HG02852 (cell line): Measurements from ENCODE around the gene COMMD10.
"Not testable (repeated sequence)": the region's sequence is repeated elsewhere in the genome, so short reads cannot be mapped to it uniquely, and the experiment has no call there.

Experiments used
- ATAC-seq: cut with Tn5 transposase; IDR thresholded peaks from one replicate; pipeline ENCODE4 v1.9.1; 2021; ENCODE audit warnings: mild to moderate bottlenecking, moderate library complexity; ENCODE audit not compliant: unreplicated experiment

The COMMD10 gene

GRCh38 chr5:116084871-116085715 is at the start of gene COMMD10:
Gene COMMD10 (plus strand): TSS chr5:116085025.
- peak; percentile 90 for ATAC-seq

- no peak for ATAC-seq
Observed at GRCh38 chr5:116035123-116035522, 49.7 kb upstream of the COMMD10 start.

- ATAC-seq, result no peak
Observed at GRCh38 chr5:116037236-116037822, 47.5 kb upstream of the COMMD10 start.

- peak; percentile 90 for ATAC-seq
Observed at GRCh38 chr5:116038817-116039216, 46.0 kb upstream of the COMMD10 start.

GRCh38 chr5:116042375-116042774 is 42.5 kb upstream of the COMMD10 start:
- ATAC-seq, result no peak

- ATAC-seq, result no peak
Observed at GRCh38 chr5:116044073-116044472, 40.8 kb upstream of the COMMD10 start.

- no peak for ATAC-seq
Observed at GRCh38 chr5:116045821-116046220, 39.0 kb upstream of the COMMD10 start.

GRCh38 chr5:116046261-116046660 is 38.6 kb upstream of the COMMD10 start:
- no peak for ATAC-seq

- no peak for ATAC-seq
Observed at GRCh38 chr5:116046823-116047222, 38.0 kb upstream of the COMMD10 start.

GRCh38 chr5:116058346-116058936 is 26.4 kb upstream of the COMMD10 start:
- ATAC-seq, result no peak

- no peak for ATAC-seq
Observed at GRCh38 chr5:116062352-116062751, 22.5 kb upstream of the COMMD10 start.

- ATAC-seq, result no peak
Observed at GRCh38 chr5:116063950-116064349, 20.9 kb upstream of the COMMD10 start.

GRCh38 chr5:116068028-116068632 is 16.7 kb upstream of the COMMD10 start:
- ATAC-seq, result peak; percentile 62

GRCh38 chr5:116071211-116071610 is 13.6 kb upstream of the COMMD10 start:
- ATAC-seq, result no peak

GRCh38 chr5:116075191-116075831 is 9.5 kb upstream of the COMMD10 start:
- ATAC-seq, result no peak

GRCh38 chr5:116076496-116076895 is 8.3 kb upstream of the COMMD10 start:
- peak; percentile 99 for ATAC-seq

GRCh38 chr5:116078199-116078598 is 6.6 kb upstream of the COMMD10 start:
- no peak for ATAC-seq

- ATAC-seq, result peak; percentile 34
Observed at GRCh38 chr5:116084287-116084691, 536 bp upstream of the COMMD10 start.

- ATAC-seq, result not testable (repeated sequence)
Observed at GRCh38 chr5:116086309-116086708, 1.5 kb downstream of the COMMD10 start.

- ATAC-seq, result no peak
Observed at GRCh38 chr5:116088062-116088461, 3.2 kb downstream of the COMMD10 start.

- no peak for ATAC-seq
Observed at GRCh38 chr5:116090302-116090701, 5.5 kb downstream of the COMMD10 start.
